Neural cell (in vitro differentiated cells): ENCODE data around the gene EXOC4. TPM values are rescaled to one million over a fixed set of nuclear protein-coding genes. Genes with fewer than 3 reads are reported as not detected.

Source experiments
- H2AFZ ChIP-seq: fragments of 200-600, 300-800 bp; sonication (generic), shearing (Covaris generic); 2 replicates; pipeline ENCODE4 v1.6.0; 2014; ENCODE audit warnings: low read depth, mild to moderate bottlenecking, antibody characterized with exemption, low read length, moderate library complexity
- H3F3A ChIP-seq: fragments of 200-600 bp; shearing (Covaris generic); 2 replicates; pipeline ENCODE4 v1.6.1; 2016; ENCODE audit warnings: mild to moderate bottlenecking, moderate library complexity, mixed read lengths, antibody characterized with exemption, low read length; ENCODE audit not compliant: insufficient read depth, poor library complexity, severe bottlenecking
- H3K27ac ChIP-seq: fragments of 200-600, 300-800 bp; sonication (generic), shearing (Covaris generic); 2 replicates; pipeline ENCODE4 v1.5.1; 2014; ENCODE audit warnings: mild to moderate bottlenecking, low read length, moderate library complexity
- H3K27me3 ChIP-seq: fragments of 300-800, 200-600 bp; sonication (generic), shearing (Covaris generic); 2 replicates; pipeline ENCODE4 v1.6.0; 2014; ENCODE audit warnings: mild to moderate bottlenecking, low read depth, low read length, moderate library complexity; ENCODE audit not compliant: insufficient read depth
- H3K36me3 ChIP-seq: fragments of 300-800, 200-600 bp; sonication (generic), shearing (Covaris generic); 2 replicates; pipeline ENCODE4 v1.5.1; 2014; ENCODE audit warnings: mild to moderate bottlenecking, antibody characterized with exemption, low read length, moderate library complexity; ENCODE audit not compliant: insufficient read depth
- H3K4me2 ChIP-seq: fragments of 300-800, 200-600 bp; sonication (generic), shearing (Covaris generic); 2 replicates; pipeline ENCODE4 v1.6.0; 2014; ENCODE audit warnings: mild to moderate bottlenecking, low read length
- H3K4me3 ChIP-seq: fragments of 300-800, 200-600 bp; sonication (generic), shearing (Covaris generic); 2 replicates; pipeline ENCODE4 v1.5.1; 2014; ENCODE audit warnings: mild to moderate bottlenecking, low read length, moderate library complexity
- H3K79me2 ChIP-seq: fragments of 200-600 bp; shearing (Covaris generic); replicated peaks from 2 replicates; pipeline ENCODE4 v1.6.0; 2014; ENCODE audit warnings: mild to moderate bottlenecking, low read length, moderate library complexity; ENCODE audit not compliant: insufficient read depth
- H3K9ac ChIP-seq: fragments of 300-800, 200-600 bp; sonication (generic), shearing (Covaris generic); 2 replicates; pipeline ENCODE4 v1.6.1; 2016; ENCODE audit warnings: mild to moderate bottlenecking, low read length, mixed read lengths
- H3K9me2 ChIP-seq: fragments of 200-600 bp; shearing (Covaris generic); 2 replicates; pipeline ENCODE4 v1.6.1; 2016; ENCODE audit warnings: mild to moderate bottlenecking, low read length, mixed read lengths; ENCODE audit not compliant: insufficient read depth
- H3K9me3 ChIP-seq: fragments of 200-600, 300-800 bp; sonication (generic), shearing (Covaris generic); 2 replicates; pipeline ENCODE4 v1.6.1; 2016; ENCODE audit warnings: mild to moderate bottlenecking, mixed run types, low read length, moderate library complexity, mixed read lengths
- H4K20me1 ChIP-seq: fragments of 200-600 bp; shearing (Covaris generic); 2 replicates; pipeline ENCODE4 v1.6.1; 2016; ENCODE audit warnings: mild to moderate bottlenecking, mixed run types; ENCODE audit not compliant: insufficient read depth
- CTCF ChIP-seq: fragments of 450-650 bp; IDR thresholded peaks from 2 replicates; pipeline ENCODE4 v1.5.1; 2014; ENCODE audit warnings: antibody characterized with exemption, mild to moderate bottlenecking, moderate library complexity; ENCODE audit not compliant: poor library complexity, severe bottlenecking
- EP300 ChIP-seq: fragments of 450-650 bp; conservative IDR thresholded peaks from 2 replicates; pipeline ENCODE4 v1.6.1; 2014; ENCODE audit warnings: antibody characterized with exemption, mild to moderate bottlenecking, moderate library complexity; ENCODE audit not compliant: poor library complexity, severe bottlenecking
- EZH2 ChIP-seq: fragments of 200-600, 300-800 bp; shearing (Covaris generic), sonication (generic); IDR thresholded peaks from 2 replicates; pipeline ENCODE4 v1.6.1; 2014; ENCODE audit warnings: antibody characterized with exemption, low read length, borderline replicate concordance, mild to moderate bottlenecking; ENCODE audit not compliant: insufficient read depth, poor library complexity, severe bottlenecking
- MXI1 ChIP-seq: fragments of 450-650 bp; conservative IDR thresholded peaks from 2 replicates; pipeline ENCODE4 v1.6.1; 2014; ENCODE audit warnings: antibody characterized with exemption, mild to moderate bottlenecking; ENCODE audit not compliant: poor library complexity, severe bottlenecking
- POLR2AphosphoS5 ChIP-seq: IDR thresholded peaks from 2 replicates; pipeline ENCODE4 v1.6.1; 2012
- RAD21 ChIP-seq: fragments of 450-650 bp; conservative IDR thresholded peaks from 2 replicates; pipeline ENCODE4 v1.6.1; 2014; ENCODE audit warnings: antibody characterized with exemption, mild to moderate bottlenecking, moderate library complexity
- REST ChIP-seq: IDR thresholded peaks from 2 replicates; pipeline ENCODE4 v1.6.1; 2012; ENCODE audit warnings: borderline replicate concordance
- SMC3 ChIP-seq: fragments of 450-650 bp; conservative IDR thresholded peaks from 2 replicates; pipeline ENCODE4 v1.6.1; 2014; ENCODE audit warnings: antibody characterized with exemption, mild to moderate bottlenecking, moderate library complexity; ENCODE audit not compliant: poor library complexity
- TAF1 ChIP-seq: IDR thresholded peaks from 2 replicates; pipeline ENCODE4 v1.6.1; 2012; ENCODE audit warnings: low read depth
- polyA plus RNA-seq: library from polyadenylated mRNA; depleted of rRNA; stranded (reverse); fragments of >200 nt; gene quantifications from 2 replicates; pipeline ENCODE4 v1.2.3, GENCODE V29; 2014

The EXOC4 gene
- polyA plus RNA-seq, 1 donor from 2014 or later: 36.5 TPM

GRCh38 chr7:133976140-133976539, 723.3 kb downstream of the EXOC4 start:
- no peaks in the 10 kb centered on the region for H3K36me3 ChIP-seq
- no peak for TF ChIP-seq EP300
- no peak for TF ChIP-seq TAF1
- TF ChIP-seq REST: no peak
- no peak for TF ChIP-seq POLR2AphosphoS5
- TF ChIP-seq MXI1: no peak
- TF ChIP-seq EZH2: no peak
- TF ChIP-seq SMC3: no peak
- TF ChIP-seq RAD21: no peak
- no peak for TF ChIP-seq CTCF
- H4K20me1 ChIP-seq: no peaks in the 10 kb centered on the region
- H3K9me2 ChIP-seq: no peaks in the 10 kb centered on the region
- H2AFZ ChIP-seq: no peak overlapping the region
- no peak overlapping the region for H3K9ac ChIP-seq
- no peaks in the 10 kb centered on the region for H3K79me2 ChIP-seq
- no peak overlapping the region for H3K4me3 ChIP-seq
- H3K27me3 ChIP-seq: no peaks in the 10 kb centered on the region
- no peaks in the 10 kb centered on the region for H3F3A ChIP-seq
- H3K27ac ChIP-seq: no peak overlapping the region
- H3K4me2 ChIP-seq: no peak overlapping the region
- no peaks in the 10 kb centered on the region for H3K9me3 ChIP-seq

- Histone ChIP-seq H3K36me3 (no peaks in the 10 kb centered on the region), H3K27me3 (no peaks in the 10 kb centered on the region), H4K20me1 (no peaks in the 10 kb centered on the region), H3K9me2 (no peaks in the 10 kb centered on the region), H3K27ac (peak overlapping the region; percentile 47), H3F3A (no peaks in the 10 kb centered on the region), H3K79me2 (no peaks in the 10 kb centered on the region), H2AFZ (no peak overlapping the region), H3K4me2 (no peak overlapping the region), H3K9me3 (no peaks in the 10 kb centered on the region), H3K9ac (peak overlapping the region; percentile 45), H3K4me3 (no peak overlapping the region)
- no peak for TF ChIP-seq REST
- TF ChIP-seq RAD21: no peak
- no peak for TF ChIP-seq TAF1
- no peak for TF ChIP-seq EZH2
- no peak for TF ChIP-seq SMC3
- TF ChIP-seq MXI1: no peak
- no peak for TF ChIP-seq POLR2AphosphoS5
- no peak for TF ChIP-seq CTCF
- TF ChIP-seq EP300: no peak
Measured at GRCh38 chr7:133977409-133978274, 724.8 kb downstream of the EXOC4 start.
